Measurements from ENCODE around the gene SIRT2. TPM values are rescaled to one million over a fixed set of nuclear protein-coding genes. Genes with fewer than 3 reads are reported as not detected.

SIRT2 gene
- total and polyA plus RNA-seq, 2 of the 13 experiments (the other 11 are each of a cell fraction or from before 2014, with no cell fraction given), result 22.3 to 26.1 TPM

DNA sequence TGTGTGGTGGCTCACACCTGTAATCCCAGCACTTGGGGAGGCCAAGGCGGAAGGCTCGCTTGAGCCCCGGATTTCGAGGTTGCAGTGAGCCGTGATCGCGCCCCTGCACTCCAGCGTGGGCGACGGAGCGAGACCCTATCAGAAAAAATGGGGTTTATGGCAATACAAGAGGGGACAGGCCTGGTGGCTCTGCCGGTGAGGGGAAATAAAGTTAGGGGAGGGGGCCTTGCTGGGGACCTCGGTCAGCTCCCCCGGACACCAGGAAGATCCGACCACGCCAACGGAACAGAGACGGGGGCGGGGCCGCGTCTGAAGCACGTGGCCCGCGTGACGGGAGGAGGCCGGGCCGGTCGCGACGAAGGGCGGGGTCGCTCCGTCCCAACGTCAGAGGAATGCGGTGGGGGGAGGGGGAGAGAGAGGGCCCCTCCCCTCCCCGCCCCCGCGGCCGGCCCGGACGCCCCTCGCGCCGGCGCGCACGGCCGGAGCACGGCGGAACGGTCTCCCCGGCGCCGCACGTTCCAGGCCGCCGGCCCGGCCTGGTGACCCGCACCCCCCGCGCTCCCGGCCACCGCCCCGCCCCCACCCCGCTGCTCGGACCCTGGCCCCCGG is 47.7 kb downstream of the SIRT2 start (continued):
- TF ChIP-seq ARID4A (CRISPR knock-in tag; IDR thresholded peaks at IDR 0.05; ENCODE audit: borderline replicate concordance) (peak; percentile 78; the same call in 1 of the 2 replicates), SMAD3 (CRISPR knock-in tag; IDR thresholded peaks at IDR 0.05) (no peak), ZNF784 (CRISPR knock-in tag; IDR thresholded peaks at IDR 0.05; ENCODE audit: borderline replicate concordance) (no peak; the same call in 1 of the 2 replicates), ZNF282 (IDR thresholded peaks at IDR 0.05; ENCODE audit: partially characterized antibody) (no peak), ZNF615 (CRISPR knock-in tag; IDR thresholded peaks at IDR 0.05; ENCODE audit: borderline replicate concordance) (no peak), SETDB1 (CRISPR knock-in tag; IDR thresholded peaks at IDR 0.05; ENCODE audit: borderline replicate concordance) (no peak), HCFC1 (IDR thresholded peaks at IDR 0.05; ENCODE audit: low read depth, low read length) (peak; percentile 24; the same call in 1 of the 2 replicates), ZNF17 (CRISPR knock-in tag; IDR thresholded peaks at IDR 0.05) (no peak), ZNF337 (CRISPR knock-in tag; IDR thresholded peaks at IDR 0.05; ENCODE audit: borderline replicate concordance, low read depth) (no peak), GPN1 (CRISPR knock-in tag; IDR thresholded peaks at IDR 0.05; ENCODE audit: borderline replicate concordance) (no peak), GFI1 (CRISPR knock-in tag; IDR thresholded peaks at IDR 0.05; ENCODE audit: borderline replicate concordance) (no peak), CBX1 (IDR thresholded peaks at IDR 0.05; ENCODE audit: low read depth) (no peak), ZNF280B (CRISPR knock-in tag; IDR thresholded peaks at IDR 0.05; ENCODE audit: borderline replicate concordance) (peak; percentile 40; the same call in 1 of the 2 replicates), JARID2 (CRISPR knock-in tag; IDR thresholded peaks at IDR 0.05; ENCODE audit: insufficient replicate concordance) (no peak), SRSF9 (IDR thresholded peaks at IDR 0.05; ENCODE audit: borderline replicate concordance, insufficient read depth, low read depth, low read length, poor library complexity, severe bottlenecking) (no peak), DNMT3B (CRISPR knock-in tag; conservative IDR thresholded peaks at IDR 0.05) (no peak), ZNF326 (CRISPR knock-in tag; IDR thresholded peaks at IDR 0.05; ENCODE audit: borderline replicate concordance) (no peak), ZSCAN9 (CRISPR knock-in tag; IDR thresholded peaks at IDR 0.05; ENCODE audit: borderline replicate concordance) (no peak), ZNF501 (CRISPR knock-in tag; IDR thresholded peaks at IDR 0.05) (0 out of 2 replicates have a peak, but pooled peaks have one; percentile 37)
- TF ChIP-seq, protein P1, sequence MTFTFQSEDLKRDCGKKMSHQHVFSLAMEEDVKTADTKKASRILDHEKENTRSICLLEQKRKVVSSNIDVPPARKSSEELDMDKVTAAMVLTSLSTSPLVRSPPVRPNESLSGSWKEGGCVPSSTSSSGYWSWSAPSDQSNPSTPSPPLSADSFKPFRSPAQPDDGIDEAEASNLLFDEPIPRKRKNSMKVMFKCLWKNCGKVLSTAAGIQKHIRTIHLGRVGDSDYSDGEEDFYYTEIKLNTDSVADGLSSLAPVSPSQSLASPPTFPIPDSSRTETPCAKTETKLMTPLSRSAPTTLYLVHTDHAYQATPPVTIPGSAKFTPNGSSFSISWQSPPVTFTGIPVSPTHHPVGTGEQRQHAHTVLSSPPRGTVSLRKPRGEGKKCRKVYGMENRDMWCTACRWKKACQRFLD (CRISPR knock-in tag; IDR thresholded peaks at IDR 0.05; ENCODE audit: borderline replicate concordance), result no peak
- TF ChIP-seq, protein P2, sequence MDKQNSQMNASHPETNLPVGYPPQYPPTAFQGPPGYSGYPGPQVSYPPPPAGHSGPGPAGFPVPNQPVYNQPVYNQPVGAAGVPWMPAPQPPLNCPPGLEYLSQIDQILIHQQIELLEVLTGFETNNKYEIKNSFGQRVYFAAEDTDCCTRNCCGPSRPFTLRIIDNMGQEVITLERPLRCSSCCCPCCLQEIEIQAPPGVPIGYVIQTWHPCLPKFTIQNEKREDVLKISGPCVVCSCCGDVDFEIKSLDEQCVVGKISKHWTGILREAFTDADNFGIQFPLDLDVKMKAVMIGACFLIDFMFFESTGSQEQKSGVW (CRISPR knock-in tag; IDR thresholded peaks at IDR 0.05; ENCODE audit: borderline replicate concordance), result no peak

Data from HepG2 (cell line).